ENCODE data around the gene SLC2A4RG.

The SLC2A4RG gene

GRCh38 chr20:63778857-63779256, 39.3 kb downstream of the SLC2A4RG start:
- DNase-seq: no peak

GRCh38 chr20:63781181-63781580, 41.6 kb downstream of the SLC2A4RG start:
- DNase-seq: no peak

GRCh38 chr20:63782051-63782471, 42.5 kb downstream of the SLC2A4RG start:
- DNase-seq: no peak

GRCh38 chr20:63782521-63782971, 43.0 kb downstream of the SLC2A4RG start:
- DNase-seq: no peak

GRCh38 chr20:63783970-63784369, 44.4 kb downstream of the SLC2A4RG start:
- DNase-seq: no peak

- DNase-seq: no peak
Measured at GRCh38 chr20:63785691-63786131, 46.1 kb downstream of the SLC2A4RG start.

- no peak for DNase-seq
Measured at GRCh38 chr20:63787302-63787701, 47.7 kb downstream of the SLC2A4RG start.

GRCh38 chr20:63787749-63788148, 48.2 kb downstream of the SLC2A4RG start:
- no peak for DNase-seq

GRCh38 chr20:63789836-63790571, 50.4 kb downstream of the SLC2A4RG start:
- DNase-seq: no peak

- no peak for DNase-seq
Measured at GRCh38 chr20:63790572-63791168, 51.1 kb downstream of the SLC2A4RG start.

- DNase-seq: no peak
Measured at GRCh38 chr20:63791497-63792156, 52.1 kb downstream of the SLC2A4RG start.

GRCh38 chr20:63792866-63793265, 53.3 kb downstream of the SLC2A4RG start:
- no peak for DNase-seq

Measured in DMS 273 treated with DMSO at 0.1 percent for 48 hours (cell line).